ENCODE data around the gene SORCS2. TPM values are rescaled to one million over a fixed set of nuclear protein-coding genes. Genes with fewer than 3 reads are reported as not detected.

SORCS2 gene
- polyA plus RNA-seq, 1 donor (not counting 4 experiments of a cell fraction or from before 2014, with no cell fraction given) = 0.09 TPM

- H3K4me1 ChIP-seq (ENCODE audit: control insufficient read depth, extremely low read depth, insufficient read depth, low read length) = peaks cover 16% of the 10 kb centered on the region
- peaks cover 9% of the 10 kb centered on the region for H3K27me3 ChIP-seq (ENCODE audit: control insufficient read depth, extremely low read depth, insufficient read depth, low read length)
- H3K79me2 ChIP-seq (ENCODE audit: control insufficient read depth, insufficient read depth, low read length) = no peaks in the 10 kb centered on the region
- no peak overlapping the region for H3K4me3 ChIP-seq (ENCODE audit: control insufficient read depth in 2 of 3, extremely low read depth in 1 of 3, insufficient read depth in 2 of 3, low read depth in 1 of 3, low read length in 3 of 3)
- DNase-seq (ENCODE audit: low read depth, low spot score) (no peak), FAIRE-seq (no peak)
- H3K9me1 ChIP-seq (ENCODE audit: control insufficient read depth, extremely low read depth, insufficient read depth, low read length) = no peaks in the 10 kb centered on the region
- no peak overlapping the region for H3K27ac ChIP-seq (ENCODE audit: control insufficient read depth, insufficient read depth, low read length)
- dilution Hi-C loops (cut with MboI; ENCODE audit: extremely low pct_ligation_motif_present, low sequenced_read_pairs) = no loop called here
- no peaks in the 10 kb centered on the region for H3K9me3 ChIP-seq (ENCODE audit: control insufficient read depth, low read depth, low read length)
- no peak overlapping the region for H3K4me2 ChIP-seq (ENCODE audit: control insufficient read depth, extremely low read depth, insufficient read depth, low read depth, low read length)
- H4K20me1 ChIP-seq (ENCODE audit: control insufficient read depth, extremely low read depth, insufficient read depth, low read length) = no peaks in the 10 kb centered on the region
- no peak for TF ChIP-seq CTCF (optimal IDR thresholded peaks at IDR 0.05 in 1 of 3, IDR thresholded peaks at IDR 0.05 in 1 of 3, conservative IDR thresholded peaks at IDR 0.05 in 1 of 3; ENCODE audit: extremely low read depth in 1 of 3, insufficient read depth in 2 of 3, low read length in 3 of 3)
- TF ChIP-seq EZH2 (IDR thresholded peaks at IDR 0.05; ENCODE audit: low read length) = no peak
- H3K9ac ChIP-seq (ENCODE audit: control insufficient read depth, extremely low read depth, insufficient read depth, low read length) = no peak overlapping the region
- H3K36me3 ChIP-seq (ENCODE audit: control insufficient read depth in 2 of 2, extremely low read depth in 1 of 2, insufficient read depth in 2 of 2, low read length in 2 of 2) = no peaks in the 10 kb centered on the region
- H2AFZ ChIP-seq (ENCODE audit: control insufficient read depth, low read length) = no peak overlapping the region
Observed at GRCh38 chr4:7432531-7433375, 240.4 kb downstream of the SORCS2 start.

GRCh38 chr4:7433376-7434140 lies 241.2 kb downstream of the SORCS2 start:
- no peak for FAIRE-seq
- dilution Hi-C loops (cut with MboI; ENCODE audit: extremely low pct_ligation_motif_present, low sequenced_read_pairs) = no loop called here

More at GRCh38 chr4:7433376-7434140, 241.2 kb downstream of the SORCS2 start:
- TF ChIP-seq EZH2 (IDR thresholded peaks at IDR 0.05; ENCODE audit: low read length) (no peak), CTCF (optimal IDR thresholded peaks at IDR 0.05 in 1 of 3, IDR thresholded peaks at IDR 0.05 in 1 of 3, conservative IDR thresholded peaks at IDR 0.05 in 1 of 3; ENCODE audit: extremely low read depth in 1 of 3, insufficient read depth in 2 of 3, low read length in 3 of 3) (no peak)
- Histone ChIP-seq H3K9me3 (ENCODE audit: control insufficient read depth, low read depth, low read length) (no peaks in the 10 kb centered on the region), H3K4me3 (ENCODE audit: control insufficient read depth in 2 of 3, extremely low read depth in 1 of 3, insufficient read depth in 2 of 3, low read depth in 1 of 3, low read length in 3 of 3) (no peak overlapping the region), H3K9me1 (ENCODE audit: control insufficient read depth, extremely low read depth, insufficient read depth, low read length) (no peaks in the 10 kb centered on the region), H2AFZ (ENCODE audit: control insufficient read depth, low read length) (no peak overlapping the region), H3K4me1 (ENCODE audit: control insufficient read depth, extremely low read depth, insufficient read depth, low read length) (peaks cover 16% of the 10 kb centered on the region), H3K79me2 (ENCODE audit: control insufficient read depth, insufficient read depth, low read length) (no peaks in the 10 kb centered on the region), H3K27ac (ENCODE audit: control insufficient read depth, insufficient read depth, low read length) (no peak overlapping the region), H3K36me3 (ENCODE audit: control insufficient read depth in 2 of 2, extremely low read depth in 1 of 2, insufficient read depth in 2 of 2, low read length in 2 of 2) (no peaks in the 10 kb centered on the region), H3K27me3 (ENCODE audit: control insufficient read depth, extremely low read depth, insufficient read depth, low read length) (peaks cover 9% of the 10 kb centered on the region), H3K9ac (ENCODE audit: control insufficient read depth, extremely low read depth, insufficient read depth, low read length) (no peak overlapping the region), H3K4me2 (ENCODE audit: control insufficient read depth, extremely low read depth, insufficient read depth, low read depth, low read length) (no peak overlapping the region), H4K20me1 (ENCODE audit: control insufficient read depth, extremely low read depth, insufficient read depth, low read length) (no peaks in the 10 kb centered on the region)
- no peak for DNase-seq (ENCODE audit: low read depth, low spot score)

Measured in keratinocyte (primary cell).